Endometrial microvascular endothelial cells (primary cell): ENCODE measurements around the gene GTF2A2. TPM values are rescaled to one million over a fixed set of nuclear protein-coding genes. Genes with fewer than 3 reads are reported as not detected.

ENCODE experiments used
- in situ Hi-C: cut with HindIII; loops from 2 replicates; pipeline ENCODE4 v1.10.0; 2017; ENCODE audit warnings: low sequenced_read_pairs, low pct_unique_long_range_greater_than_20kb; ENCODE audit errors: inconsistent ontology term
- total RNA-seq: library from RNA; depleted of rRNA; stranded (reverse); fragments of >200 nt; gene quantifications from one replicate; pipeline ENCODE4 v1.2.3, GENCODE V29; 2015; ENCODE audit errors: inconsistent ontology term

The GTF2A2 gene
- total RNA-seq, 1 donor from 2014 or later: 36.7 TPM

DNA sequence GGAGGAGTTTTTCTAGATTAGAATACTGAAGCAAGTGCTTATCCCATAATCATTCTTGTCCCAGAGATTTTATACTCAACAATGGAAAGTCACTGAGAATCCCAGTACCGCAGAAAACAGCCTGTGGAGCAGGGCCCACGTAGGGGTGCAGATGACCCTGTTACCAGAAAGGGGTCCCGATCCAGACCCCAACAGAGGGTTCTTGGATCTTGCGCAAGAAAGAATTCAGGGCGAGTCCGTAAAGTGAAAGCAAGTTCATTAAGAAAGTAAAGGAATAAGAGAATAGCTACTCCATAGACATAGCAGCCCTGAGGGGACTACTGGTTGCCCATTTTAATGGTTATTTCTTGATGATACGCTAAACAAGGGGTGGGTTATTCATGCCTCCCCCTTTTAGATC lies 43.2 kb downstream of the GTF2A2 start:
- in situ Hi-C loops: no loop called here

GRCh38 chr15:59611276-59612260 lies 45.7 kb downstream of the GTF2A2 start, which contains the start of gene GCNT3:
TSS of gene GCNT3 (plus strand) at chr15:59611783. CDS start at chr15:59618239, 6,456 bp downstream.
- in situ Hi-C loops: no loop called here

GRCh38 chr15:59609730-59610712 lies 47.3 kb downstream of the GTF2A2 start:
- in situ Hi-C loops: no loop called here

GRCh38 chr15:59605994-59606393 lies 51.3 kb downstream of the GTF2A2 start:
- in situ Hi-C loops: no loop called here

DNA sequence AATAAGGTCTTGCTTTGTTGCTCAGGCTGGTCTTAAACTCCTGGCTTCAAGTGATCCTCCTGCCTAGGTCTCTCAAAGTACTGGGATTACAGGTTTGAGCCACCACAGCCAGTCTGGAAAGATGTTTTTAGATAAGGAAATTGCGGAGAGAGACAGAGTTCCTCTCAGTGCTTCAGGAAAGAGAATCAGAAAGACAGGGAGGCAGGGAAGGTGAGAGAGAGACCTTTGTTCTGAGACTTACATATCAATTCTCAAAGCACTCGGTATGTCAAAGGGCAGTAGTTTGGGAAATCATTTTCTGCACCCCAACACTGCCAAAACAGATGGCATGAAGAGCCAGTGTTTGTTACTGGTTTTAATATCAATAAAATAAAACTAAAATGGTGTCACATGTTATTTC lies 58.9 kb downstream of the GTF2A2 start:
- in situ Hi-C loops: no loop called here

DNA sequence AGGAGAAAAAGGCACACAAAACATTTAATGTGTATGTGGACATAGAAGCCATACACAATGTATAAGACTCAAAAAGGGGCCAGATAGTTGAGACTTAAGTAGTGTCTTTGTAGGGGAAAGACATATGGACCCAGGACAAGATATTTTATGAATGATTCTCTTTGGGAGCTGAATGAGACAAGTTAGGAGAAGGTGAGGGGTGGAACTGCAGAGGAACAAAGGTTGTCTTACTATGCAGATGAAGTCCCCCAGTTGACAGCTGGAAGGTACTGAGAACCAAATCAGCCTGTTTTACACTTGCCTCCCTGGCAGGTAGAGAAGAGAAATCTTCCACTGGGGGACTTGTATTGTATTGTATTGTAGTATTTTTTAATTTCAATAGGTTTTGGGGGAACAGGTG lies 60.7 kb downstream of the GTF2A2 start:
- in situ Hi-C loops: no loop called here

GRCh38 chr15:59595434-59595915 lies 61.8 kb downstream of the GTF2A2 start:
- in situ Hi-C loops: no loop called here

DNA sequence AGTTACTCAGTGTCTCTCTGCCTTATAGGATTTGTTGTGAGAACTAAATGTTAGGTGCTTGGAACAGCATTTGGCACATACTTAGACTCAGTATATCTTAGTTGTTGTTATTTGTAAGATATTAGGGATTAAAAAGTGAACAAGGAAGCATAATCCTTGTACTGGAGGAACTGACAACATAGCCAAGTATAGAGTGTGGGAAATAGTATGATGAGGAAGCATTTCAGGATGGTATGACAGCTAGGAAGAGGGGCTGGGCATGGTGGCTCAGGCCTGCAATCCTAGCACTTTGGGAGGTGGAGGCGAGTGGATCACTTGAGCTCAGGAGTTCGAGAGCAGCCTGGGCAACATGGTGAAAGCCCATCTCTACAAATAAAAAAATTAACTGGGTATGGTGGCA lies 62.3 kb downstream of the GTF2A2 start:
- in situ Hi-C loops: no loop called here

DNA sequence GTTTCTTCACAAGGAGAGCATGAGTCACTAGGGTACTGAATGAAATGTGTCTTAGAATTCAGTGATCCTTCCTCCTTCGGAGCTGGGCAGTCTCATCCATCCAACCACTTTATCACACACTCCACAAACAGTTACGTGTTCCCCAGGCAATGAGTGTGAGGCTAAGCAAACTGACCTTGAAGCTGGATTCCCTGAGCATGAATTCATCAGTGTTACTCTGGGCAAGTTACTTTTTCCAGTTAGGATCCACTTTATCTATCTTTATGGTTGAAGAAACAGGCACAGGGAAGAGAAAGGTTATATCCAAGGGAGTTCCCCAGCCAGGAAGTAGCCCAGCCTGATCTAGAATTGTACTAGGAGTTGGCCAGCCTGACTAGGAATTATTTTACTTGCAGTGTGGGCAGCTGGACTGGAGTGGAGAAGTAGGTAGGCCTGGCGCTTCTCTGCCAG lies 62.8 kb downstream of the GTF2A2 start:
- in situ Hi-C loops: no loop called here

DNA sequence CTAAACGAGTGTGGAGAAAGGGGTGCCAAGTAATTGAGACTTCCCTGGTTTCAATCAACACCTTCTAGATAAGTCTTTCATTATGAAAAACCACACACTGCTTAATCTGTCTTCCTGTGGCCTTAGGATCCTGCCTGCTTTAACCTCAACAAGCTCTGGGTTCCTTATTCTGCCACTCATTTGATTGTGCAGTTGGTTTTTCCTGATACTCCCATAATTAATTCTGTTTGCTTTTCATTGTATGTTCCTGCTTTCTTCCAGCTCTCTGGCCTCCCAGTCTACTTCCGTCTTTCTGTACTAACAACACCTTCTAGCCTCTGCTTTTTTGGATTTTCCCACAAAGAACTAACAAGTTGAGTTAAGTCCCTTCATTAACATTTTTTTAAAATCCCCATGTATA lies 66.0 kb downstream of the GTF2A2 start:
- in situ Hi-C loops: no loop called here

- in situ Hi-C loops: no loop called here
Observed at GRCh38 chr15:59590027-59590426, 67.3 kb downstream of the GTF2A2 start.

Other genes with a start within 250 kb of the GTF2A2 start
- 0.28 TPM for gene FAM81A, start 219.3 kb downstream of the GTF2A2 start, total RNA-seq
- gene GCNT3, start 45.7 kb downstream of the GTF2A2 start, total RNA-seq: not detected
- 100 TPM for gene BNIP2, start 31.8 kb upstream of the GTF2A2 start, total RNA-seq